Sigmoid colon (tissue), 4 donors: ENCODE data around the gene PPIL6.

ENCODE experiments used
- POLR2A ChIP-seq, 2 donors: fragments of 450-650 bp; IDR thresholded peaks; one replicate each; pipeline ENCODE4 v1.6.1; 2016; ENCODE audit warnings: antibody characterized with exemption in 2 of 2, mild to moderate bottlenecking in 2 of 2, moderate library complexity in 2 of 2
- POLR2AphosphoS5 ChIP-seq, 4 donors: sonication (generic); formaldehyde crosslinking; IDR thresholded peaks; one replicate each; pipeline ENCODE4 v1.6.1; 2017; ENCODE audit warnings: antibody characterized with exemption in 4 of 4
- TF ChIP-seq, protein P1 (sequence below), 4 experiments: fragments of 450-650 bp in 3 of 4; fragments of 200-600 bp in 1 of 4; IDR thresholded peaks; one replicate each; pipeline ENCODE4 v1.5.1; 2016 to 2019; ENCODE audit warnings: antibody characterized with exemption in 4 of 4, mild to moderate bottlenecking in 3 of 4, moderate library complexity in 2 of 4

DNA sequence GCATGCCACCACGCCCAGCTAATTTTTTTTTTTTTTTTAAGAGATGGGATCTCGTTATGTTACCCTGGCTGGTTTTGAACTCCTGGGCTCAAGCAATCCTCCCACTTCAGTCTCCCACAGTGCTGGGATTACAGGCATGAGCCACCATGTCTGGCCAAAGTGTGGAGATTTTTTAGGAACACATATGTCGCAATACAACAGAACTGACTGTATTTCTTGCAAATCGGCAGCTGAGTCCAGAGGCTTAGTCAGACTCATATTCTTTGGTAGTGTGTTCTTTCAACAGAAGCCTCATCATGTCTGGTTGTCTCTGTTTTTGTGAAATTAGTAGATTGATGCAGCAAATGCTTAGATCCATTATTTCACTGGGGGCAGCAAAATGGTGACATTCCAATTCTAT lies 34.2 kb downstream of the PPIL6 start:
- TF ChIP-seq, protein P1, sequence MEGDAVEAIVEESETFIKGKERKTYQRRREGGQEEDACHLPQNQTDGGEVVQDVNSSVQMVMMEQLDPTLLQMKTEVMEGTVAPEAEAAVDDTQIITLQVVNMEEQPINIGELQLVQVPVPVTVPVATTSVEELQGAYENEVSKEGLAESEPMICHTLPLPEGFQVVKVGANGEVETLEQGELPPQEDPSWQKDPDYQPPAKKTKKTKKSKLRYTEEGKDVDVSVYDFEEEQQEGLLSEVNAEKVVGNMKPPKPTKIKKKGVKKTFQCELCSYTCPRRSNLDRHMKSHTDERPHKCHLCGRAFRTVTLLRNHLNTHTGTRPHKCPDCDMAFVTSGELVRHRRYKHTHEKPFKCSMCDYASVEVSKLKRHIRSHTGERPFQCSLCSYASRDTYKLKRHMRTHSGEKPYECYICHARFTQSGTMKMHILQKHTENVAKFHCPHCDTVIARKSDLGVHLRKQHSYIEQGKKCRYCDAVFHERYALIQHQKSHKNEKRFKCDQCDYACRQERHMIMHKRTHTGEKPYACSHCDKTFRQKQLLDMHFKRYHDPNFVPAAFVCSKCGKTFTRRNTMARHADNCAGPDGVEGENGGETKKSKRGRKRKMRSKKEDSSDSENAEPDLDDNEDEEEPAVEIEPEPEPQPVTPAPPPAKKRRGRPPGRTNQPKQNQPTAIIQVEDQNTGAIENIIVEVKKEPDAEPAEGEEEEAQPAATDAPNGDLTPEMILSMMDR (IDR thresholded peaks at IDR 0.05), result no peak
- TF ChIP-seq POLR2AphosphoS5 (IDR thresholded peaks at IDR 0.05) (no peak), POLR2A (IDR thresholded peaks at IDR 0.05) (no peak)
